Glutamatergic neuron (in vitro differentiated cells): ENCODE data around the gene PMS1. TPM values are rescaled to one million over a fixed set of nuclear protein-coding genes. Genes with fewer than 3 reads are reported as not detected.
"Not testable (repeated sequence)": the region's sequence is repeated elsewhere in the genome, so short reads cannot be mapped to it uniquely, and the experiment has no call there.

ENCODE experiments used
- DNase-seq: peaks from one replicate; pipeline ENCODE4 v3.0.0; 2022
- H3K27ac Mint-ChIP-seq: one replicate; pipeline ENCODE4 v1.8.0; 2020; ENCODE audit warnings: mild to moderate bottlenecking, mixed read lengths, inconsistent platforms; ENCODE audit not compliant: unreplicated experiment
- H3K27me3 Mint-ChIP-seq: one replicate; pipeline ENCODE4 v1.8.0; 2020; ENCODE audit warnings: mild to moderate bottlenecking, moderate library complexity, mixed read lengths, inconsistent platforms; ENCODE audit not compliant: unreplicated experiment
- H3K36me3 Mint-ChIP-seq: one replicate; pipeline ENCODE4 v1.8.0; 2020; ENCODE audit warnings: mild to moderate bottlenecking, mixed read lengths, inconsistent platforms; ENCODE audit not compliant: unreplicated experiment
- H3K4me1 Mint-ChIP-seq: one replicate; pipeline ENCODE4 v1.8.0; 2020; ENCODE audit warnings: mild to moderate bottlenecking, low read depth, mixed read lengths, inconsistent platforms; ENCODE audit not compliant: unreplicated experiment
- H3K4me3 Mint-ChIP-seq: one replicate; pipeline ENCODE4 v1.8.0; 2020; ENCODE audit warnings: mild to moderate bottlenecking, mixed read lengths, inconsistent platforms; ENCODE audit not compliant: unreplicated experiment
- H3K9me3 Mint-ChIP-seq: one replicate; pipeline ENCODE4 v1.8.0; 2020; ENCODE audit warnings: mild to moderate bottlenecking, moderate library complexity, mixed read lengths, inconsistent platforms; ENCODE audit not compliant: unreplicated experiment
- total RNA-seq: library from RNA; stranded (reverse); fragmentation: NEBNext Ultra II Directional; extraction: Animal tissue kit (Norgen Biotek cat#: 25700); gene quantifications from one replicate; pipeline ENCODE4 v1.2.1, GENCODE V29; 2021; ENCODE audit not compliant: unreplicated experiment
- TF ChIP-seq, protein P1 (sequence below): fragments of 200-600 bp; sonication (generic); IDR thresholded peaks from one replicate; pipeline ENCODE4 v1.5.0; 2021; ENCODE audit not compliant: partially characterized antibody, unreplicated experiment

Gene PMS1
- total RNA-seq, 1 donor from 2014 or later = 45.0 TPM

- Mint-ChIP-seq H3K27me3 (no peaks in the 10 kb centered on the region), H3K9me3 (no peaks in the 10 kb centered on the region), H3K4me3 (no peak overlapping the region), H3K27ac (no peak overlapping the region), H3K4me1 (peaks cover 2% of the 10 kb centered on the region), H3K36me3 (no peaks in the 10 kb centered on the region)
- TF ChIP-seq, protein P1, sequence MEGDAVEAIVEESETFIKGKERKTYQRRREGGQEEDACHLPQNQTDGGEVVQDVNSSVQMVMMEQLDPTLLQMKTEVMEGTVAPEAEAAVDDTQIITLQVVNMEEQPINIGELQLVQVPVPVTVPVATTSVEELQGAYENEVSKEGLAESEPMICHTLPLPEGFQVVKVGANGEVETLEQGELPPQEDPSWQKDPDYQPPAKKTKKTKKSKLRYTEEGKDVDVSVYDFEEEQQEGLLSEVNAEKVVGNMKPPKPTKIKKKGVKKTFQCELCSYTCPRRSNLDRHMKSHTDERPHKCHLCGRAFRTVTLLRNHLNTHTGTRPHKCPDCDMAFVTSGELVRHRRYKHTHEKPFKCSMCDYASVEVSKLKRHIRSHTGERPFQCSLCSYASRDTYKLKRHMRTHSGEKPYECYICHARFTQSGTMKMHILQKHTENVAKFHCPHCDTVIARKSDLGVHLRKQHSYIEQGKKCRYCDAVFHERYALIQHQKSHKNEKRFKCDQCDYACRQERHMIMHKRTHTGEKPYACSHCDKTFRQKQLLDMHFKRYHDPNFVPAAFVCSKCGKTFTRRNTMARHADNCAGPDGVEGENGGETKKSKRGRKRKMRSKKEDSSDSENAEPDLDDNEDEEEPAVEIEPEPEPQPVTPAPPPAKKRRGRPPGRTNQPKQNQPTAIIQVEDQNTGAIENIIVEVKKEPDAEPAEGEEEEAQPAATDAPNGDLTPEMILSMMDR = no peak
- DNase-seq = no peak
These were observed 96.2 kb downstream of the PMS1 start for GRCh38 chr2:189880429-189880828.

DNA sequence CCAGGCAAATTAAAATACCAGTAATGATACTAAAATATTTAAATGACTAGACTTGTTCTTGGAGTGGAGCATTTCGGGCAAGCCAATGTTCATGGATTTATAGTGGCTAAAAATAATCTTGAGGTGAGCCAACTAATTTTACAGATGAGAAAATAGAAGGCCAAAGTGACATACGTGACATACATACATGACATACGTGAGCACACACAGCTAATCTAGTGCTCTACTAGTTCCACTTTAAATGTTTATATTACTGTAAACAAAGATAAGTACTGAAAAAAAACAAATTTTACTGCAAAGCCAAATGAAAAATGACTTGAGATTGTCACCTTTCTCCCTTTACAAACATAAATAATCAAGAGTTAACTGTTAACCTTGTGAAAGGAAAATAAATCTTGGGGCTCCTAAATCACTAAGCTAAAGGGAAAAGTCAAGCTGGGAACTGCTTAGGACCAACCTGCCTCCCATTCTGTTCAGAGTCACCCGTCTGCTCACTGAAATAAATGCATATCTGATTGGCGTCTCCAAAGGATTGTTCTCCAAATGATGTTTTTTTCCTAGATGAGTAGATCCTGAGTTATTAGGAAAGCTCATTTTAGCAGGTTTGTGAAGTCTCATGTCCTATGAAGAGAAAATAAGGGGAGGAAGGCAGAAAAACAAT is 96.7 kb downstream of the PMS1 start:
- Mint-ChIP-seq H3K9me3 (no peaks in the 10 kb centered on the region), H3K36me3 (no peaks in the 10 kb centered on the region), H3K4me3 (no peak overlapping the region), H3K27ac (peak overlapping the region; percentile 2), H3K27me3 (no peaks in the 10 kb centered on the region), H3K4me1 (peaks cover 2% of the 10 kb centered on the region)
- no peak for DNase-seq
- TF ChIP-seq, protein P1 = no peak

- Mint-ChIP-seq H3K4me1 (peaks cover 2% of the 10 kb centered on the region), H3K36me3 (no peaks in the 10 kb centered on the region), H3K27ac (no peak overlapping the region), H3K9me3 (no peaks in the 10 kb centered on the region), H3K27me3 (no peaks in the 10 kb centered on the region), H3K4me3 (no peak overlapping the region)
- TF ChIP-seq, protein P1 = no peak
- DNase-seq = no peak
These were observed 101.1 kb downstream of the PMS1 start for GRCh38 chr2:189885368-189885767.

GRCh38 chr2:189892546-189893294 is 108.5 kb downstream of the PMS1 start:
- not testable (repeated sequence) for H3K4me3 Mint-ChIP-seq, DNase-seq, H3K36me3 Mint-ChIP-seq, H3K27ac Mint-ChIP-seq, H3K9me3 Mint-ChIP-seq, H3K27me3 Mint-ChIP-seq, H3K4me1 Mint-ChIP-seq

- Mint-ChIP-seq H3K9me3 (peaks cover 2% of the 10 kb centered on the region), H3K4me3 (no peak overlapping the region), H3K27me3 (no peaks in the 10 kb centered on the region), H3K36me3 (no peaks in the 10 kb centered on the region), H3K27ac (no peak overlapping the region), H3K4me1 (no peaks in the 10 kb centered on the region)
- TF ChIP-seq, protein P1 = no peak
- no peak for DNase-seq
These were observed 112.6 kb downstream of the PMS1 start for GRCh38 chr2:189896809-189897208.
